CD14-positive monocyte (primary cell): ENCODE measurements around the gene C9orf85. TPM values are rescaled to one million over a fixed set of nuclear protein-coding genes. Genes with fewer than 3 reads are reported as not detected.
"Not testable (repeated sequence)": the region's sequence is repeated elsewhere in the genome, so short reads cannot be mapped to it uniquely, and the experiment has no call there.

Experiments
- DNase-seq, 3 donors: peaks; one replicate each; pipeline ENCODE4 v3.0.0-alpha.2; 2011 to 2022
- H2AFZ ChIP-seq: 2 replicates; pipeline ENCODE4 v1.6.0; 2012; ENCODE audit warnings: mild to moderate bottlenecking, low read depth, low read length, inconsistent platforms; ENCODE audit not compliant: insufficient read depth, poor library complexity, severe bottlenecking
- H3K27ac ChIP-seq, 2 donors: 1 replicate in 1 of 2; 2 replicates in 1 of 2; pipeline ENCODE4 v1.5.1; 2012 to 2013; ENCODE audit warnings: low read length in 2 of 2, control low read depth in 1 of 2, inconsistent platforms in 1 of 2, low read depth in 1 of 2, mild to moderate bottlenecking in 1 of 2
- H3K27me3 ChIP-seq, 2 donors: one replicate each; pipeline versions ENCODE4 v1.6.0 to v1.6.1; 2011 to 2013; ENCODE audit warnings: low read length in 2 of 2; ENCODE audit not compliant: control insufficient read depth in 2 of 2, insufficient read depth in 2 of 2
- H3K36me3 ChIP-seq, 2 donors: replicated peaks in 1 of 2; 1 replicate in 1 of 2; 2 replicates in 1 of 2; pipeline versions ENCODE4 v1.5.1 to v1.6.1; 2012 to 2013; ENCODE audit warnings: low read length in 2 of 2, control low read depth in 1 of 2, inconsistent platforms in 1 of 2, mild to moderate bottlenecking in 1 of 2; ENCODE audit not compliant: insufficient read depth in 2 of 2, control insufficient read depth in 1 of 2
- H3K4me1 ChIP-seq, 2 donors: 1 replicate in 1 of 2; 2 replicates in 1 of 2; pipeline versions ENCODE4 v1.5.1 to v1.6.1; 2012 to 2013; ENCODE audit warnings: low read length in 2 of 2, control low read depth in 1 of 2, inconsistent platforms in 1 of 2, mild to moderate bottlenecking in 1 of 2, moderate library complexity in 1 of 2; ENCODE audit not compliant: insufficient read depth in 2 of 2, control insufficient read depth in 1 of 2
- H3K4me2 ChIP-seq: replicated peaks from 2 replicates; pipeline ENCODE3; 2012; ENCODE audit warnings: low read length, moderate library complexity, mild to moderate bottlenecking; ENCODE audit not compliant: poor library complexity, severe bottlenecking; ENCODE audit errors: extremely low read depth
- H3K4me3 ChIP-seq, 3 experiments: fragments of 200-600 bp in 1 of 3; sonication (generic) in 1 of 3; replicated peaks in 1 of 3; 1 replicate in 2 of 3; 2 replicates in 1 of 3; pipeline ENCODE4 v1.5.1; 2011 to 2013; ENCODE audit warnings: low read length in 3 of 3, mild to moderate bottlenecking in 3 of 3, control low read depth in 2 of 3, low read depth in 2 of 3, inconsistent platforms in 1 of 3, moderate library complexity in 1 of 3
- H3K79me2 ChIP-seq: 2 replicates; pipeline ENCODE4 v1.6.0; 2012; ENCODE audit warnings: mild to moderate bottlenecking, control low read depth, inconsistent platforms, low read length, moderate library complexity; ENCODE audit not compliant: insufficient read depth
- H3K9ac ChIP-seq: 2 replicates; pipeline ENCODE4 v1.6.0; 2017; ENCODE audit warnings: low read length, mild to moderate bottlenecking; ENCODE audit not compliant: insufficient read depth, poor library complexity, severe bottlenecking
- H3K9me3 ChIP-seq, 2 donors: replicated peaks in 1 of 2; 1 replicate in 1 of 2; 2 replicates in 1 of 2; pipeline versions ENCODE4 v1.5.1 to v1.6.1; 2012 to 2013; ENCODE audit warnings: low read length in 2 of 2, control low read depth in 1 of 2; ENCODE audit not compliant: control insufficient read depth in 1 of 2, insufficient read depth in 1 of 2
- H4K20me1 ChIP-seq: 2 replicates; pipeline ENCODE4 v1.6.0; 2012; ENCODE audit warnings: mild to moderate bottlenecking, low read length, control low read depth, moderate library complexity; ENCODE audit not compliant: insufficient read depth
- H3K27ac Mint-ChIP-seq, 7 donors: one replicate each; pipeline ENCODE4 v1.8.0; 2020; ENCODE audit warnings: mild to moderate bottlenecking in 7 of 7, mixed read lengths in 7 of 7, moderate library complexity in 6 of 7, inconsistent platforms in 2 of 7
- H3K27me3 Mint-ChIP-seq, 3 donors: one replicate each; pipeline ENCODE4 v1.8.0; 2021 to 2022; ENCODE audit warnings: low read depth in 3 of 3, mild to moderate bottlenecking in 3 of 3, mixed read lengths in 3 of 3, moderate library complexity in 3 of 3, inconsistent platforms in 1 of 3
- H3K36me3 Mint-ChIP-seq, 2 donors: one replicate each; pipeline ENCODE4 v1.8.0; 2020; ENCODE audit warnings: mixed read lengths in 2 of 2, inconsistent platforms in 1 of 2, mild to moderate bottlenecking in 1 of 2
- H3K4me1 Mint-ChIP-seq: one replicate; pipeline ENCODE4 v1.8.0; 2020; ENCODE audit warnings: mild to moderate bottlenecking, mixed read lengths
- H3K4me3 Mint-ChIP-seq, 2 donors: one replicate each; pipeline ENCODE4 v1.8.0; 2020; ENCODE audit warnings: mild to moderate bottlenecking in 2 of 2, mixed read lengths in 2 of 2, moderate library complexity in 1 of 2
- H3K9me3 Mint-ChIP-seq, 7 donors: one replicate each; pipeline ENCODE4 v1.8.0; 2020 to 2022; ENCODE audit warnings: mixed read lengths in 7 of 7, mild to moderate bottlenecking in 6 of 7, moderate library complexity in 6 of 7, inconsistent platforms in 2 of 7
- CTCF ChIP-seq: fragments of 200-600 bp; IDR thresholded peaks from one replicate; pipeline ENCODE4 v1.8.0; 2022; ENCODE audit warnings: antibody characterized with exemption, mild to moderate bottlenecking
- WGBS: methylation state at CpG from one replicate; pipeline ENCODE4 v1.1.5; 2013; ENCODE audit warnings: missing lambda C conversion rate; ENCODE audit not compliant: insufficient coverage; 5-methylcytosine and 5-hydroxymethylcytosine counted together
- intact Hi-C, 2 donors: fragments of 100-400 bp; cut with micrococcal nuclease; formaldehyde crosslinking; loops; one replicate each; pipeline versions ENCODE4 v1.15.0 to v1.15.1; 2023
- polyA plus RNA-seq, 3 donors: library from polyadenylated mRNA; depleted of rRNA in 1 of 3; unstranded in 2 of 3; stranded (reverse) in 1 of 3; fragments of 300-500 nt in 2 of 3; fragments of >200 nt in 1 of 3; fragmentation: Illumina TruSeq in 2 of 3; gene quantifications; 1 replicate in 2 of 3; 2 replicates in 1 of 3; pipeline ENCODE4 v1.2.3, GENCODE V29; 2012 to 2021

The C9orf85 gene
- polyA plus RNA-seq, 3 donors, result 4.5 to 6.4 (median 5.4) TPM

DNA sequence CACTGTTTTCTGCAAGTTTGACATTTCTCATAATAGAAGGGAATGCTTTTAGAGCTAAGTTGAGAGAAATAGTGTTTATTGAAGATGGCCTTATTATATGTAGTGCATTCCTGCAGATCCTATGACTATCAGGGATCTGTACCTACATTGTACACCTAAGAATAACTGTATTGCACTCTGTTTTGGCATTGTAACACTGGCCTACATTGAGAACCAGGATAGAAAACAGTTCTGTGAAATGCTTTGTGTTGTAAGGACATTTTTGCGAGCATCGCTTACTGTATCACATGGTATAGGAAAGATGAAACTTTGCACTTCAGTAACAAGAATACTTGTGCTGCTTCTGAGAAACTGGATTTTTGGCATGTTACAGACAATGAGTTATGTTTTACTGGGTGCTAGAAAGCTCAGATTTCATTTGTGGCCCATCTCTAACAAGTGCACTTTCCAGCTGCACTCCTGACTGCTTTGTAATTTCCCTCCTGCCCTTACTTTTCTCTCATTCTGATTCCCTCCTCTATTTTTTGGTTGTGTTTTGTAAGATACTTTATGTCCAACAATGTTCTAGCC, 30.6 kb downstream of the C9orf85 start:
- intact Hi-C loops, result no loop called here
- Histone ChIP-seq H3K9me3 (no peaks in the 10 kb centered on the region), H3K4me1 (no peaks in the 10 kb centered on the region), H3K9ac (no peak overlapping the region), H4K20me1 (peaks cover 17% of the 10 kb centered on the region), H3K27ac (no peak overlapping the region), H3K4me2 (no peak overlapping the region), H3K4me3 (no peak overlapping the region), H3K27me3 (no peaks in the 10 kb centered on the region), H3K36me3 (peaks cover 0 to 2% of the 10 kb centered on the region in 2 donors), H2AFZ (no peak overlapping the region), H3K79me2 (peaks cover 8% of the 10 kb centered on the region)
- DNase-seq, result no peak
- Mint-ChIP-seq H3K9me3 (no peaks in the 10 kb centered on the region), H3K4me3 (no peak overlapping the region), H3K36me3 (peaks cover 1 to 5% of the 10 kb centered on the region in 2 donors), H3K4me1 (peaks cover 12% of the 10 kb centered on the region), H3K27ac (peak overlapping the region in 1 of 7 donors; percentile 68), H3K27me3 (no peaks in the 10 kb centered on the region)
- WGBS, result no CpG with 5 or more reads among the region's 2 CpGs
- no peak for TF ChIP-seq CTCF

DNA sequence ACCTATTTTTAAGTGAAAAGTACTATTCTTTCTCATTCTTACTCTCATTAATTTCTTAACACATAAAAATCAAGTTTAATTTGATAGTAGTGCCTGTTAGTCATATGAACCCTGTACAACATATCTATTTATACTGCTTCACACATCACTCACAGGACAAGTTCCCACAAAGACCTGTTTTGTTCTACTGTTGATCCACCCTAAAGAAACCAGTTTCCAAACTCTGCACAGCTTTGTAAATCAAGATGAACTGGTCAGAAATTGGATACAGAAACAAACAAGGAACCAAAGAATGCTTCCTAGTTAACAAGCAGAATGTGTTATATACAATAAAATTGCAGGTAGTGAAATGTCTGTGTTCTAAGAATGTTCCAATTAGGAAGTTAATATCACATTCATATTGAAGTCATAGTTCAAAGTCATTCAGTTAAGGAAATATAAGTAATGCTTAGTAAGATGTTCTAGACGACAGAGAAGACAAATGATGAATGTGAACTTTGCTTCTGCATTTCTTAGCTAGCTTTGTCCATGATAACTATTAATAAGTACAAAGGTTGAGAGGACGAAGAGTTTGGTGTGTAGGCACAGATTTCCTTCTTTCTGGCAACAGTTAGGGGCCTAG, 33.4 kb downstream of the C9orf85 start:
- Histone ChIP-seq H4K20me1 (peaks cover 14% of the 10 kb centered on the region), H3K9me3 (no peaks in the 10 kb centered on the region), H3K4me1 (no peaks in the 10 kb centered on the region), H3K36me3 (peaks cover 7 to 18% of the 10 kb centered on the region in 2 donors), H3K4me3 (no peak overlapping the region), H2AFZ (no peak overlapping the region), H3K79me2 (peaks cover 3% of the 10 kb centered on the region), H3K9ac (no peak overlapping the region), H3K4me2 (no peak overlapping the region), H3K27me3 (no peaks in the 10 kb centered on the region), H3K27ac (no peak overlapping the region)
- WGBS, result no CpG with 5 or more reads among the region's 2 CpGs
- peaks cover 12% of the 10 kb centered on the region for H3K4me1 Mint-ChIP-seq
- intact Hi-C loops, result no loop called here
- no peaks in the 10 kb centered on the region for H3K9me3 Mint-ChIP-seq
- peaks cover 13 to 18% of the 10 kb centered on the region in 2 donors for H3K36me3 Mint-ChIP-seq
- DNase-seq, result no peak
- TF ChIP-seq CTCF, result no peak
- no peak overlapping the region for H3K27ac Mint-ChIP-seq
- no peak overlapping the region for H3K4me3 Mint-ChIP-seq
- no peaks in the 10 kb centered on the region for H3K27me3 Mint-ChIP-seq

- peaks cover 32 to 40% of the 10 kb centered on the region in 2 donors for H3K36me3 Mint-ChIP-seq
- not testable (repeated sequence) for H3K4me2 ChIP-seq
- no CpG with 5 or more reads among the region's 2 CpGs for WGBS
Measured at GRCh38 chr9:71954652-71955051, 43.2 kb downstream of the C9orf85 start.

More at GRCh38 chr9:71954652-71955051, 43.2 kb downstream of the C9orf85 start:
- H3K4me3 ChIP-seq, DNase-seq, H3K9me3 ChIP-seq, H4K20me1 ChIP-seq, H3K27me3 Mint-ChIP-seq, H3K27me3 ChIP-seq, H3K4me3 Mint-ChIP-seq, H3K27ac ChIP-seq, H3K27ac Mint-ChIP-seq, H2AFZ ChIP-seq, H3K9ac ChIP-seq, intact Hi-C loops, H3K79me2 ChIP-seq, H3K4me1 Mint-ChIP-seq, H3K4me1 ChIP-seq, H3K9me3 Mint-ChIP-seq: not testable (repeated sequence)
- H3K36me3 ChIP-seq, result peaks cover 4 to 38% of the 10 kb centered on the region in 2 donors
